Common myeloid progenitor, CD34-positive (primary cell): ENCODE measurements around the gene ARHGAP27.
A peak's percentile ranks its signal among the peaks of the same experiment; 100 is the strongest.

Experiments used
- CTCF ChIA-PET: fragments of 350-600 bp; sonication (Branson Sonifier 250); formaldehyde crosslinking; loops from one replicate; lab custom pipeline; 2021; ENCODE audit warnings: antibody characterized with exemption; lab: Charles Lee
- POLR2A ChIA-PET: fragments of 350-600 bp; sonication (Branson Sonifier 250); formaldehyde crosslinking; loops from one replicate; lab custom pipeline; 2021; ENCODE audit warnings: antibody characterized with exemption; lab: Charles Lee
- DNase-seq, 3 donors: peaks; one replicate each; pipeline versions ENCODE4 v3.0.0 to v3.0.0-alpha.2; 2013
- H3K27ac ChIP-seq, 2 experiments: 1 replicate in 1 of 2; 2 replicates in 1 of 2; pipeline ENCODE4 v1.7.0; 2013; ENCODE audit warnings: inconsistent platforms in 2 of 2, low read length in 2 of 2, mild to moderate bottlenecking in 2 of 2, low read depth in 1 of 2, moderate library complexity in 1 of 2; ENCODE audit not compliant: severe bottlenecking in 2 of 2, insufficient read depth in 1 of 2, poor library complexity in 1 of 2
- H3K27me3 ChIP-seq, 5 experiments: replicated peaks in 2 of 5; 1 replicate in 3 of 5; 2 replicates in 2 of 5; pipeline versions ENCODE4 v1.6.1 to v1.7.0; 2013; ENCODE audit warnings: low read length in 4 of 5, mild to moderate bottlenecking in 2 of 5, moderate library complexity in 2 of 5, inconsistent platforms in 1 of 5; ENCODE audit not compliant: insufficient read depth in 5 of 5, control insufficient read depth in 4 of 5
- H3K36me3 ChIP-seq, 4 experiments: 1 replicate in 2 of 4; 2 replicates in 2 of 4; pipeline versions ENCODE4 v1.6.1 to v1.7.0; 2013; ENCODE audit warnings: low read length in 3 of 4, control low read depth in 1 of 4, mild to moderate bottlenecking in 1 of 4; ENCODE audit not compliant: control insufficient read depth in 4 of 4, insufficient read depth in 4 of 4
- H3K4me1 ChIP-seq, 4 experiments: 1 replicate in 3 of 4; 2 replicates in 1 of 4; pipeline versions ENCODE4 v1.6.1 to v1.7.1; 2013; ENCODE audit warnings: low read length in 3 of 4, mild to moderate bottlenecking in 3 of 4, control low read depth in 1 of 4, inconsistent platforms in 1 of 4, moderate library complexity in 1 of 4; ENCODE audit not compliant: control insufficient read depth in 4 of 4, insufficient read depth in 4 of 4; ENCODE audit errors: control extremely low read depth in 1 of 4
- H3K4me3 ChIP-seq, 7 experiments: 1 replicate in 4 of 7; 2 replicates in 3 of 7; pipeline versions ENCODE4 v1.5.1 to v1.7.0; 2013; ENCODE audit warnings: mild to moderate bottlenecking in 7 of 7, low read length in 6 of 7, moderate library complexity in 6 of 7, inconsistent platforms in 2 of 7, low read depth in 2 of 7, control low read depth in 1 of 7; ENCODE audit not compliant: insufficient read depth in 4 of 7, control insufficient read depth in 1 of 7; ENCODE audit errors: extremely low read depth in 1 of 7
- H3K9me3 ChIP-seq, 5 experiments: 1 replicate in 4 of 5; 2 replicates in 1 of 5; pipeline versions ENCODE4 v1.6.1 to v1.7.1; 2013; ENCODE audit warnings: low read length in 4 of 5, mild to moderate bottlenecking in 2 of 5, inconsistent platforms in 1 of 5, low read depth in 1 of 5, moderate library complexity in 1 of 5; ENCODE audit not compliant: control insufficient read depth in 4 of 5, insufficient read depth in 2 of 5; ENCODE audit errors: control extremely low read depth in 1 of 5
- WGBS: methylation state at CpG from one replicate; pipeline ENCODE4 v1.1.5; 2013; ENCODE audit not compliant: insufficient coverage; 5-methylcytosine and 5-hydroxymethylcytosine counted together

ARHGAP27 gene

DNA sequence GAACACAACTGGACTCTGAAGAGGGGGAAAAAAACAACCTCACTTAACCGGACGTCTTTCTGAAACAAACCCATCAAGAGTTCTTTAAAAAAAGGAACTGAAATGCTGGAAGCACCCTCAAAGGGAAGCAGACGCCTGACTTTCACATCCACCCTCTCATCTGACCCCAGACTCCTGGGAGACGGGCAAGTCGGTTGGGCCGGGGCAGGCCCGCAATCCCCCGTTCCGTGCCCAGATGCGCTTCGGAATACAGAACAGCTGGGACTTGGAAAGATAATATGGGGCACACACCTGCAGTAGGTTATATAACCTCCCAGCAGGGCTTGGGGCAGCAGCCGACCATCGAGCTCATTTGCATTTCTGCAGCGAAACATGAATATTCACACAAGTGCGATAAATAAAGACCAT, 3.7 kb downstream of the ARHGAP27 start:
- peaks cover 0 to 11% (median 1%) of the 10 kb centered on the region in 4 experiments for H3K36me3 ChIP-seq
- ChIA-PET POLR2A (interaction anchor here (1.1 kb wide), 1 partner anchor 12 kb away, joined by 3 read pairs; no protein-coding TSS in a partner anchor), CTCF (interaction anchor here (0.6 to 7.8 kb wide), 7 partner anchors 11 to 209 kb away, joined by 3 to 123 read pairs (median 6); no protein-coding TSS in a partner anchor)
- peaks cover 6 to 92% (median 74%) of the 10 kb centered on the region in 4 experiments for H3K4me1 ChIP-seq
- no peaks in the 10 kb centered on the region for H3K9me3 ChIP-seq
- H3K27me3 ChIP-seq, result no peaks in the 10 kb centered on the region
- H3K4me3 ChIP-seq, result peak overlapping the region in 5 of 7 experiments; percentile 27 to 59 (median 53)
- peak in 2 of 3 donors; percentile 74 to 80 for DNase-seq
- 17% methylated on average over 10 of the region's 15 CpGs for WGBS
- H3K27ac ChIP-seq, result peak overlapping the region; percentile 58 to 63

DNA sequence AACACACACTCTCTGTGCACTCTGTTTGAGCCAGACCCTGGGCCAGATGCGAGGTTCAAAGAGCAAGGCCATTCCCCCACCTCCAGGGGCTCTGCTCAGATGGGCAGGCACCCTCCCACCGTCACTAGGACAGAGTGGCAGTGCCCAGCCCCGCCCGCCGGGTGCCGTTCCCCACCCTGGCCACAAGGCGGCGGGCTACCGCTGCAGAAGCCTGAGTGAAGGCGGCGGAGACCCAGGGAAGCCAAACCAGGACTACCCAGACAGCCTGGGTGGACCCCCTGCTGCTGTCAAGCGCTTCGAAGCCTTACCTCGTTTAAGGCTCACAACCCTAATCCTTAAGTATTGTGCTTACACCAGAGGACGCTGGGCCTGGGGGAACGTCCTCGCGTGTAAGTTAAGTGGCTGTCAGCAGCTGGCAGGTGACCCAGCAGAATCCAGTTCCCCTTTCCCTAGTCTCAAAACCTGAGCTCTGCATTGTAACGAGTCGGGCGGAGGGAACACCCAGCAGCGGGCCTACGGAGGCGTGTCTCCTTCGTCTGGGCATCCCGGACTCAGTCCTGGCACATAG, 4.5 kb downstream of the ARHGAP27 start:
- peak; percentile 90 to 97 (median 97) for DNase-seq
- Histone ChIP-seq H3K4me3 (peak overlapping the region in 5 of 7 experiments; percentile 32 to 59 (median 53)), H3K9me3 (no peaks in the 10 kb centered on the region), H3K27me3 (no peaks in the 10 kb centered on the region), H3K36me3 (peaks cover 0 to 11% (median 1%) of the 10 kb centered on the region in 4 experiments), H3K4me1 (peaks cover 6 to 89% (median 71%) of the 10 kb centered on the region in 4 experiments), H3K27ac (peak overlapping the region; percentile 40 to 63)
- WGBS, result 2% methylated on average over 19 of the region's 26 CpGs
- ChIA-PET CTCF (interaction anchor here (0.6 to 7.8 kb wide), 7 partner anchors 12 to 209 kb away, joined by 3 to 123 read pairs (median 6); no protein-coding TSS in a partner anchor), POLR2A (no interaction called here)

DNA sequence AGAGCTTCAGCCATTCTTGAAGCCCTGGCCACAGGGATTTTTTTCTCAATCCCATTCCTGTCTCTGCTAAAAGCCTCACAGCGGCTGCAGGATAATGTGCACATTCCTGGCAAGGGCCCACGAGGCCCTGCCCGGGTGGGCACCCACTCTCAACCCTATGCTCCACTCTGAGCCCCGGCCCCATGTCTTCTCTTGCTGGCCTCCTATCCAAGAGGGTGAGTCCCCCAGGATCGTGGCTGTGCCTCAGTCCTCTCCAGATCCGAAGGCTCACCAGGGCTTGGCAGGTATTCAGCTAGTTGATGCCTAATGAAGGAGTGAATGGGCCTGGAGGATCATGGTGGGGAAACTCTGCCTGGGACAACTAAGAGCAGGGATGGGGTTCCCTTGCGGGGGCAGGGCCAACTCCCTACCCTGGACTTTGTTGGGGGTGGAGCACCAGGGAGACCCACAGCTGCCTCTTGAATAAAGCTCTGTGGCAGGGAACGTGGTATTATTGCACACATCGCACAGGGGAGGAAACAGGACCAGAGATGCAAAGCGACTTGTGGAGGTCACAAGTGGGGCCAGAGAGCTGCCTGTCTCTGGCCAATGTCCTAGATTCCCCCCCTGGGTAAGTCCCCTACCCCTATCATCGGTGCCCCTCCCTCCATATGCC, 5.4 kb downstream of the ARHGAP27 start:
- Histone ChIP-seq H3K4me1 (peaks cover 6 to 83% (median 64%) of the 10 kb centered on the region in 4 experiments), H3K4me3 (no peak overlapping the region), H3K9me3 (no peaks in the 10 kb centered on the region), H3K27me3 (no peaks in the 10 kb centered on the region), H3K27ac (peak overlapping the region in 1 of 2 experiments; percentile 63), H3K36me3 (peaks cover 0 to 11% (median 1%) of the 10 kb centered on the region in 4 experiments)
- 94% methylated on average over 9 of the region's 11 CpGs for WGBS
- ChIA-PET POLR2A (no interaction called here), CTCF (interaction anchor here (1.3 to 7.8 kb wide), 6 partner anchors 14 to 43 kb away, joined by 6 to 123 read pairs (median 21); no protein-coding TSS in a partner anchor)
- DNase-seq, result no peak

DNA sequence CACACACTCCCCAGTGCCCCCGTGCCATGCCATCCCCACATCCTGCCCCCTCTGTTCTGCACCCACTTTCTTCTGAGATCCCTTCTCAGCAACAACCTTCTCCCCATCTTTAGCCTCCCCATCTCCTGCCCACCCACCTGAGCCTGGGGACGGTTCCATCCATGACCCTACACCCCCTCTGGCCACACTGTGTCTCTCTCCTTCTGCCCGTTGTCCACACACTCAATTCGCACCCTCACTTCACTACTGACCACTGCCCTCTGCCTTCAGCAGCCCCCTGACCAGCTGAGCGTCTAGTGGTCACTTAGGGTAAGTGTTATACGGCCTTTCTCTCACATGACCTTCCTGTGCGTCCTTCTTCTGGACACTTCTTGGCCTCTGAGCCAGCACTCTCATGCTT, 6.1 kb downstream of the ARHGAP27 start:
- peaks cover 6 to 76% (median 58%) of the 10 kb centered on the region in 4 experiments for H3K4me1 ChIP-seq
- H3K27me3 ChIP-seq, result no peaks in the 10 kb centered on the region
- ChIA-PET POLR2A (interaction anchor here (0.5 to 0.6 kb wide), 2 partner anchors 36 to 357 kb away, joined by 4 to 6 read pairs; partner anchors contain the start of gene CRHR1), CTCF (interaction anchor here (0.7 to 7.8 kb wide), 7 partner anchors 9 to 44 kb away, joined by 3 to 123 read pairs (median 9); no protein-coding TSS in a partner anchor)
- DNase-seq, result no peak
- no peak overlapping the region for H3K27ac ChIP-seq
- 95% methylated on average over 4 of the region's 7 CpGs for WGBS
- H3K9me3 ChIP-seq, result no peaks in the 10 kb centered on the region
- H3K4me3 ChIP-seq, result no peak overlapping the region
- H3K36me3 ChIP-seq, result peaks cover 0 to 14% (median 1%) of the 10 kb centered on the region in 4 experiments

DNA sequence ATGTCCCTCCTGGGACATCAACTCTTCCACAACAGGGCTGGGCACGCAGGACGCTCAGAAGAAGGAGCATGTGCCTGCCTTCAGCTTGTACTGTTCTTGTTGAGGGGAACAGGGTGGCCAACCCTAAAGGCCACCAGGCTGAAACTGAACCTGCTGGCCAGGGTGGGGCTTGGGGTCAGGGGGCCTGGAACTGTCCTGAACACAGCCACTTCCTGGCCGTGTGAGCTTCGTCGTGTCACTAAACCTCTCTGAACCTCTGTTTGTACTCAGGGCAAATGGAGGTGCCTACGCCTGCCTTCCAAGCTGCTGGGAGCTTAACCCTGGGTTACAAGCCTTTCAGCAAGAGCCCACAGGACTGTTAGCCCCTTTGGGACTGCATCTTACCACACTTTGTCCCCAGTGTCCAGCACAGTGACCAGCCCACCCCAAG, 6.7 kb downstream of the ARHGAP27 start:
- 60% methylated on average over 6 of the region's 6 CpGs for WGBS
- H3K36me3 ChIP-seq, result peaks cover 0 to 15% (median 1%) of the 10 kb centered on the region in 4 experiments
- H3K4me1 ChIP-seq, result peaks cover 4 to 71% (median 53%) of the 10 kb centered on the region in 4 experiments
- no peak for DNase-seq
- H3K4me3 ChIP-seq, result peak overlapping the region in 3 of 7 experiments; percentile 36 to 68 (median 53)
- CTCF ChIA-PET, result interaction anchor here (0.7 to 7.8 kb wide), 8 partner anchors 8 to 43 kb away, joined by 3 to 123 read pairs (median 8); no protein-coding TSS in a partner anchor
- POLR2A ChIA-PET, result interaction anchor here (0.5 to 0.6 kb wide), 2 partner anchors 35 to 358 kb away, joined by 4 to 6 read pairs; partner anchors contain the start of gene CRHR1
- H3K9me3 ChIP-seq, result no peaks in the 10 kb centered on the region
- no peaks in the 10 kb centered on the region for H3K27me3 ChIP-seq
- H3K27ac ChIP-seq, result no peak overlapping the region

DNA sequence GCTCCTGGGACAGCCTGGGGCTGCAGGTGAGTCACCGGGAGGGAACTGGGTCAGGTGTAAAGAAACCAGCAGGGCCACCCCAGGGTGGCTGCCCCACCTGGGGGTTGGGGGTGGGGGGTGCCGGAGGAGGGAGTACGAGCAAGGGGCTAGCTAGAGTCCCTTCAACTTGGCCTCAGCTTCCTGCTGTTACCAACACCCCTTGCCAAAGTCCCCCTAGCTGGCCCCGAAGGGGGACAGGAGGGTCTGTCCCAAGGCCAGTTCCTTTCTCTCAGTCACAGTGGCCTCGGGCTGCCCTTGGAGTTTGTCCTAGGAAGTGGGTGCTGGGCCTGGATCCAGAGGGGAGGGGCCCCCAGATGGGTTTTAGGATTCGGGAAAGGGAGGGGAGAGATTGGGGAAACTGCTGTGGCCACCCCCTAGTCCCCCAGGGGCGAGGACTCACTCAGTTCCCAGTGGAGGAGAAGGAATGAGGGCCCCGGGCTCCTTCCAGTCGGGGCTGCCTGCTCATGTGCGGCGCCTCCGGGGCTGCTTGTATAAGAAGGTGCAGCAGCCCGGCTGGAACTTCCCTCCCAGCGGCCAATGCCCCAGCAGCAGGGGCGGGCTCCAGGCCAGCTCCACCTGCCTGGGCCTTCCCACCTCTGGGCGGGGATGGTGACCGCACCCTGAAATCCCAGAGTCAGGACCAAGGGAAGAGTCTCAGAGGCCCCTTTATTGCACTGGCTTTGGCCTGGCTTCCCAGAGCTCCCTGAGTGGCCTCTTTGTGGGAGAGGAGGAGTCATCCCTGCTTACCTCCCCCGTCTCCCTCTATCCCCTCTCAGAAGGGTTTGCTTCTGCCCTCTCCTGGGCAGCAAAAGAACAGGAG, 7.3 kb downstream of the ARHGAP27 start:
- H3K4me1 ChIP-seq, result peaks cover 4 to 64% (median 46%) of the 10 kb centered on the region in 4 experiments
- POLR2A ChIA-PET, result no interaction called here
- peak overlapping the region in 5 of 7 experiments; percentile 34 to 68 (median 53) for H3K4me3 ChIP-seq
- no peaks in the 10 kb centered on the region for H3K27me3 ChIP-seq
- peak; percentile 57 to 71 (median 66) for DNase-seq
- peaks cover 0 to 15% (median 1%) of the 10 kb centered on the region in 4 experiments for H3K36me3 ChIP-seq
- H3K9me3 ChIP-seq, result no peaks in the 10 kb centered on the region
- CTCF ChIA-PET, result interaction anchor here (0.7 to 7.8 kb wide), 8 partner anchors 8 to 43 kb away, joined by 3 to 123 read pairs (median 8); no protein-coding TSS in a partner anchor
- WGBS, result 10% methylated on average over 15 of the region's 18 CpGs
- H3K27ac ChIP-seq, result peak overlapping the region in 1 of 2 experiments; percentile 68
